GM06990 (cell line): ENCODE data around the gene KRTAP5-6.

Source experiments
- DNase-seq: peaks from one replicate; pipeline ENCODE4 v3.0.0-alpha.2; 2011; ENCODE audit not compliant: insufficient read length; ENCODE audit errors: extremely low read depth
- H3K27me3 ChIP-seq: replicated peaks from 2 replicates; pipeline ENCODE4 v1.6.0; 2011; ENCODE audit warnings: low read length; ENCODE audit not compliant: control insufficient read depth, insufficient read depth
- H3K36me3 ChIP-seq: 2 replicates; pipeline ENCODE4 v1.5.1; 2011; ENCODE audit warnings: low read length; ENCODE audit not compliant: control insufficient read depth, insufficient read depth
- H3K4me3 ChIP-seq: replicated peaks from 2 replicates; pipeline ENCODE4 v1.5.1; 2011; ENCODE audit warnings: low read depth, mild to moderate bottlenecking, control low read depth, low read length
- TF ChIP-seq, protein P1 (sequence below): IDR thresholded peaks from 2 replicates; pipeline ENCODE4 v1.5.1; 2011; ENCODE audit warnings: low read length, control low read depth, mild to moderate bottlenecking, inconsistent platforms; ENCODE audit not compliant: insufficient read depth, poor library complexity, severe bottlenecking

Gene KRTAP5-6

DNA sequence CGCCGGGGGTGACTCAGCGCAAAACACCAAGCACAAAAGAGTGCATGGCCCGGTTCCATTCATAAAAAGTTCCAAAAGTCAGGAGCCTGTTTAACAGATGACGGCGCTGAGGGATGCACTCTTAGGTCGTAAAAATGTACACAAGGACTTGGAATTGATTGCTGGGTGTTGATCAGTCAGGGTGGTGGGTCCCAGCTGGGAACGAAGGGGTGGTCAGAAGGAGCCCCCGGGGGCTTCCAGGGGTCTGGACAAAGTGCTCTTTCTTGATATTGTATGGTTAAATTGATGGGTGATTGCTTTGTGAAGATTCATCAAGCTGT lies 32.7 kb downstream of the KRTAP5-6 start:
- H3K36me3 ChIP-seq = no peaks in the 10 kb centered on the region
- TF ChIP-seq, protein P1, sequence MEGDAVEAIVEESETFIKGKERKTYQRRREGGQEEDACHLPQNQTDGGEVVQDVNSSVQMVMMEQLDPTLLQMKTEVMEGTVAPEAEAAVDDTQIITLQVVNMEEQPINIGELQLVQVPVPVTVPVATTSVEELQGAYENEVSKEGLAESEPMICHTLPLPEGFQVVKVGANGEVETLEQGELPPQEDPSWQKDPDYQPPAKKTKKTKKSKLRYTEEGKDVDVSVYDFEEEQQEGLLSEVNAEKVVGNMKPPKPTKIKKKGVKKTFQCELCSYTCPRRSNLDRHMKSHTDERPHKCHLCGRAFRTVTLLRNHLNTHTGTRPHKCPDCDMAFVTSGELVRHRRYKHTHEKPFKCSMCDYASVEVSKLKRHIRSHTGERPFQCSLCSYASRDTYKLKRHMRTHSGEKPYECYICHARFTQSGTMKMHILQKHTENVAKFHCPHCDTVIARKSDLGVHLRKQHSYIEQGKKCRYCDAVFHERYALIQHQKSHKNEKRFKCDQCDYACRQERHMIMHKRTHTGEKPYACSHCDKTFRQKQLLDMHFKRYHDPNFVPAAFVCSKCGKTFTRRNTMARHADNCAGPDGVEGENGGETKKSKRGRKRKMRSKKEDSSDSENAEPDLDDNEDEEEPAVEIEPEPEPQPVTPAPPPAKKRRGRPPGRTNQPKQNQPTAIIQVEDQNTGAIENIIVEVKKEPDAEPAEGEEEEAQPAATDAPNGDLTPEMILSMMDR = no peak
- no peak for DNase-seq
- no peak overlapping the region for H3K4me3 ChIP-seq
- H3K27me3 ChIP-seq = peaks cover 1% of the 10 kb centered on the region; the same call in 1 of the 2 replicates

DNA sequence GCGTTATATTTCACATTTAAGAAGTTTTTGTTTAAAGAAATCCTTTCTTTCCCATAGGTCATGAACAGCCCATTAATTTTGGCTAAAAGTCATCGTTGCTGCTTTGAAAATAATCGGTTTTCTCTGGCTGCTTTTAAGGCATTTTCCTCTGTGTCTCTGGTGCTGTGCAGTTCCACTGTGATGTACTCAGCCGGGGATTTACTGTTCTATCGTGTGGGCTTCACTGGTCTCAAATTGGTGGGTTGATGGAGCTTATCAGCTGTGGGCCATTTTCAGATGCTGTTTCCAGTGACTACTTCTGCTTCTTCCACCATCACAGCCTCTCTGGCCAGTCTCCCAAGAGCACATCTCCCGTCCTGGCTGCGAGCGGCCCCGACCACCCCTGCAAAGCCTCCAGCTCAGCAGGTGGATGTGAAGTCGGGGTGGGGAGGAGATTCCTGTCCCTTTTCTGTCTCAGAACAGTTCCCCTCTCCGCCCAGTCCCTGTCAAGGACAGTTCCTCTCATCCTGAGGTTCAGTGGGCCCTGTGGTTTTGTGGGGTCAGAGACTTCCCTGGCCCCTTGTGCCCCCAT lies 33.1 kb downstream of the KRTAP5-6 start:
- no peak for DNase-seq
- Histone ChIP-seq H3K36me3 (no peaks in the 10 kb centered on the region), H3K27me3 (peaks cover 1% of the 10 kb centered on the region; the same call in 1 of the 2 replicates), H3K4me3 (no peak overlapping the region)
- TF ChIP-seq, protein P1 = no peak

DNA sequence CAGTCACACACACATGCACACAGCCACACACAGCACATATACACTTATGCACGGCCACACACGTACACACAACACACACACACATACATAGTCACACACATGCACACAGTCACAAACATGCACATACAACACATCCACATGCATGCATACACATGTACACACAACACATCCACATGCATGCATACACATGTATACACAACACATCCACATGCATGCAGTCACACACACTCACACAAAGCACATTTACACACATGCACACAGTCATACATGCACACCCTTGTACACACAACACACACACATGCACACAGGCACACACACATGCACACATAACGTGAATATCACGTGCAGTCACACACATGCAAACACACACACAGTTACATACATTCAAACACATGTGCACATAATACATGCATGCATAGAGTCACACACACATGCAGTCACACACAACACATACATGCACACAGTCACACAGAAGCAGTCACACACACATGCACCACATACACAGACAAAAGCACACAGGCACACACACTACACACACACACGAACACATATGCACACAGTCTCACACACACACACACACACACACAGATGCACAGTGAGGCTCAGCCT lies 34.6 kb downstream of the KRTAP5-6 start:
- H3K27me3 ChIP-seq = peaks cover 1% of the 10 kb centered on the region; the same call in 1 of the 2 replicates
- TF ChIP-seq, protein P1 = no peak
- no peak for DNase-seq

DNA sequence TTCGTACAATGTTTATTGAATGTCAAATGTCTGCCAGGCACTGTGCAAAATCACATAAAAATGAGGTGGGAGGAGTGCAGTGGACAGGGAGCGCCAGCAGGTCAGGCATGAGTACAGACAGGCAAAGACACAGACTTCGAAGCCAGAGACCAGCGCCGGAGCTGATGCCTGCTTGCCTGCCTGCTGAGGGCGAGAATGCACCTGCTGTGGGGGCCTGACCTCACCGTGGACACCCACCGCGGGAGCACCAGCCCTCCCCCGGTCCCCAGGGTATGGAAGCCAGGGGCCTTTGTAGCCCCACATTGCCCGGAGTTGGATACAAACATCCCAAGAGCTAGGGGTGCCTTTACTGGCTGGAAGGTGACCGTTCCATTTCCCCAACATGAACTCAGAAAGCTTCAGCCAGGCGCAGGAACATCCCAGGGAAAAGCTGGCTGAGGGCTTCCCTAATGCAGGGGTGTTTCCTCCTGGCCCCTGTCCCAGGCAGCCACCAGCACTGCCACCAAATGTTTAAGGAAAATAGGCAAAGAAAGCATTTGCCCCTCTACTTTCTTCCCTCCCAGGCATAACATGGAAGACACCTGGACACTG lies 35.5 kb downstream of the KRTAP5-6 start:
- TF ChIP-seq, protein P1 = no peak
- DNase-seq = no peak
- no peak overlapping the region for H3K4me3 ChIP-seq
- peaks cover 1% of the 10 kb centered on the region; the same call in 1 of the 2 replicates for H3K27me3 ChIP-seq
- H3K36me3 ChIP-seq = no peaks in the 10 kb centered on the region

More for the DNA sequence above, 34.6 kb downstream of the KRTAP5-6 start:
- H3K36me3 ChIP-seq = no peaks in the 10 kb centered on the region
- no peak overlapping the region for H3K4me3 ChIP-seq

DNA sequence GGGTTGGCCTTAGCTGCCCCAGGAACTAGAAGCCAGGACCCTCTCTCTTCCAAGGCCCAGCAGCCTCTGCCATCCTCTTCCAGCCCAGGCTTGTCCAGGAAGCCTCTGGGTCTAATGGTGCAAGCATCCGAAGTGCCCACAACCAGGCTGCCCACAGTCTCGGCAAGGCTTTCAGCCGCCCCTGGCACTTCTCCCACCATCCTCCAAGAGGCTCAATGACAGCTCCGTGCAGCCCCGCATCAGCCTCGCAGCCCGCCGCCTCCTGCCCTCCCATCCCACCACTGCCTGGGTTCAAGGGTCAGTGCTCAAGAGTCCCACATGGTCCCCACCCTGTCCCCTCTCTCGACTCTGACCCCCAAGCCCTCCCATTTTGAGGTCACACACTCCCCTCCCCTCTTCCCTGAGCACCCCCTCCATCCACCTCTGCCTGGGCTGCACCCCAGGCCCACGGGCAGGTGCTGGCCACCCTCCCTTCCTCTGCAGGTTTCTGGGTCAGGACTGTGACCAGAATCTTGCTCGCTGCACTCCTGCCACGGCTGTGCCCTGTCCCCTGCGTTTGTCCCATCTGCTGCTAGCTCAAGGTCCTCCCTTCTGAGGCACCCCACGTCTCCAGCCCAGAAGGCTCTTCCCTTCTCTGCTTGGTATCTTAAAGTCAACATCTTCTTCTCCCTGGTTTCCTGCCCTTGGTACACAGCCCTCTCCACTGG lies 36.2 kb downstream of the KRTAP5-6 start:
- TF ChIP-seq, protein P1 = no peak
- peaks cover 1% of the 10 kb centered on the region; the same call in 1 of the 2 replicates for H3K27me3 ChIP-seq

More for the DNA sequence above, 36.2 kb downstream of the KRTAP5-6 start:
- DNase-seq = no peak
- Histone ChIP-seq H3K4me3 (no peak overlapping the region), H3K36me3 (no peaks in the 10 kb centered on the region)
